22Rv1 (cell line): ENCODE data around the gene EHMT1.

ENCODE experiments used
- CTCF ChIP-seq: fragments of 450-650 bp; IDR thresholded peaks from 2 replicates; pipeline ENCODE4 v1.5.1; 2017; ENCODE audit warnings: mild to moderate bottlenecking
- ZFX ChIP-seq: fragments of 450-650 bp; IDR thresholded peaks from 2 replicates; pipeline ENCODE4 v1.6.1; 2017; ENCODE audit warnings: antibody characterized with exemption, borderline replicate concordance

GRCh38 chr9:137742698-137743097 is 123.9 kb downstream of the EHMT1 start:
- no peak for TF ChIP-seq CTCF
- TF ChIP-seq ZFX = no peak
